Stimulated activated CD8-positive, alpha-beta memory T cell treated with anti-CD3 and anti-CD28 coated beads, Interleukin-4, amount 100 ng/mL, for 1 hour (primary cell): ENCODE measurements around the gene CCDC60.
A peak's percentile ranks its signal among the peaks of the same experiment; 100 is the strongest.

Experiments used
- DNase-seq, 2 donors: peaks; one replicate each; pipeline ENCODE4 v3.0.0-alpha.2; 2020; ENCODE audit warnings: low read depth in 2 of 2, low spot score in 1 of 2

CCDC60 gene

GRCh38 chr12:119512772-119513497, 178.4 kb downstream of the CCDC60 start:
- DNase-seq = no peak

- no peak for DNase-seq
Measured at GRCh38 chr12:119528241-119528640, 193.7 kb downstream of the CCDC60 start.

- no peak for DNase-seq
Measured at GRCh38 chr12:119540476-119540875, 205.9 kb downstream of the CCDC60 start.

GRCh38 chr12:119544765-119545625, 210.5 kb downstream of the CCDC60 start:
- DNase-seq = peak; percentile 7 to 18

GRCh38 chr12:119546340-119546739, 211.8 kb downstream of the CCDC60 start:
- no peak for DNase-seq

GRCh38 chr12:119547001-119547400, 212.5 kb downstream of the CCDC60 start:
- DNase-seq = no peak

GRCh38 chr12:119556854-119557253, 222.3 kb downstream of the CCDC60 start:
- no peak for DNase-seq

GRCh38 chr12:119565404-119565803, 230.9 kb downstream of the CCDC60 start:
- no peak for DNase-seq

GRCh38 chr12:119570771-119571170, 236.2 kb downstream of the CCDC60 start:
- DNase-seq = no peak

GRCh38 chr12:119573086-119573485, 238.6 kb downstream of the CCDC60 start:
- no peak for DNase-seq

- DNase-seq = no peak
Measured at GRCh38 chr12:119574255-119574654, 239.7 kb downstream of the CCDC60 start.

GRCh38 chr12:119576118-119576810, 241.7 kb downstream of the CCDC60 start:
- DNase-seq = no peak

GRCh38 chr12:119576915-119577314, 242.4 kb downstream of the CCDC60 start:
- no peak for DNase-seq

- DNase-seq = no peak
Measured at GRCh38 chr12:119578112-119578511, 243.6 kb downstream of the CCDC60 start.

- DNase-seq = no peak
Measured at GRCh38 chr12:119589097-119589496, 254.6 kb downstream of the CCDC60 start.

GRCh38 chr12:119589634-119590033, 255.1 kb downstream of the CCDC60 start:
- no peak for DNase-seq
